H1 (cell line): ENCODE data around the gene NRIP2. TPM values are rescaled to one million over a fixed set of nuclear protein-coding genes. Genes with fewer than 3 reads are reported as not detected.

Experiments used
- BRCA1 ChIP-seq: IDR thresholded peaks from 2 replicates; pipeline ENCODE4 v1.6.1; 2012; ENCODE audit warnings: low read depth, low read length, improper control_type of control experiment
- EZH2 ChIP-seq: fragments of 200-600 bp; sonication (generic); IDR thresholded peaks from 2 replicates; pipeline ENCODE4 v1.7.1; 2012; ENCODE audit warnings: low read depth, mild to moderate bottlenecking, moderate library complexity, low read length, inconsistent platforms; ENCODE audit not compliant: severe bottlenecking
- RFX5 ChIP-seq: IDR thresholded peaks from 2 replicates; pipeline ENCODE4 v1.6.1; 2011; ENCODE audit warnings: low read depth, low read length, improper control_type of control experiment, borderline replicate concordance
- polyA plus RNA-seq, 7 experiments: library from polyadenylated mRNA; depleted of rRNA in 3 of 7; stranded (reverse) in 5 of 7; unstranded in 2 of 7; fragments of >200 nt in 5 of 7; fragments of 200-250 nt in 2 of 7; gene quantifications; 1 replicate in 5 of 7; 2 replicates in 1 of 7; 4 replicates in 1 of 7; pipeline versions ENCODE4 v1.2.1 to v1.2.3, GENCODE V29; 2011 to 2013; ENCODE audit warnings: missing spikeins in 2 of 7, mixed read lengths in 2 of 7
- total RNA-seq: library from RNA; stranded (reverse); fragmentation: NEBNext Ultra II Directional; extraction: Animal tissue kit (Norgen Biotek cat#: 25700); gene quantifications from 2 replicates; pipeline ENCODE4 v1.2.1, GENCODE V29; 2021

Gene NRIP2
- total and polyA plus RNA-seq, 2 of the 8 experiments (the other 6 are each of a cell fraction or from before 2014, with no cell fraction given) = 0.06 TPM; not detected in 1

DNA sequence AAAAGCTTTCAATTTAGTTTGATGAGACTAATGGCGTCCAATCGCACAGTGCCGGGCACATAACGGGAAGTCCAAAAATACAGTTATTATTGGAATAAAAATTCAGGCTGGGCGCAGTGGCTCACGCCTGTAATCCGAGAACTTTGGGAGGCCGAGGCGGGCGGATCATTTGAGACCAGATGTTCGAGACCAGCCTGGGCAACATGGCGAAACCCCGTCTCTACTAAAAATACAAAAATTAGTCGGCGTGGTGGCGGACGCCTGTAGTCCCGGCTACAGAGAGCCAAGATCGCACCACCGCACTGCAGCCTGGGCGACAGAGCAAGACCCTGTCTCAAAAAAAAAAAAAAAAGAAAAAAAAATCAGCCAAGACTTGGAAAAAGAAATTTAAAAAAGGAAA lies 41.3 kb downstream of the NRIP2 start (continued):
- TF ChIP-seq BRCA1 (no peak), RFX5 (no peak), EZH2 (no peak)
- TF ChIP-seq, all 59 proteins: peak for 0
